GM21526 (cell line): Measurements from ENCODE around the gene NDUFAF3.

Experiments
- ATAC-seq: cut with Tn5 transposase; IDR thresholded peaks from one replicate; pipeline ENCODE4 v1.9.1; 2021; ENCODE audit warnings: moderate library complexity; ENCODE audit not compliant: unreplicated experiment, low FRiP score

The NDUFAF3 gene, protein sequence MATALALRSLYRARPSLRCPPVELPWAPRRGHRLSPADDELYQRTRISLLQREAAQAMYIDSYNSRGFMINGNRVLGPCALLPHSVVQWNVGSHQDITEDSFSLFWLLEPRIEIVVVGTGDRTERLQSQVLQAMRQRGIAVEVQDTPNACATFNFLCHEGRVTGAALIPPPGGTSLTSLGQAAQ

DNA sequence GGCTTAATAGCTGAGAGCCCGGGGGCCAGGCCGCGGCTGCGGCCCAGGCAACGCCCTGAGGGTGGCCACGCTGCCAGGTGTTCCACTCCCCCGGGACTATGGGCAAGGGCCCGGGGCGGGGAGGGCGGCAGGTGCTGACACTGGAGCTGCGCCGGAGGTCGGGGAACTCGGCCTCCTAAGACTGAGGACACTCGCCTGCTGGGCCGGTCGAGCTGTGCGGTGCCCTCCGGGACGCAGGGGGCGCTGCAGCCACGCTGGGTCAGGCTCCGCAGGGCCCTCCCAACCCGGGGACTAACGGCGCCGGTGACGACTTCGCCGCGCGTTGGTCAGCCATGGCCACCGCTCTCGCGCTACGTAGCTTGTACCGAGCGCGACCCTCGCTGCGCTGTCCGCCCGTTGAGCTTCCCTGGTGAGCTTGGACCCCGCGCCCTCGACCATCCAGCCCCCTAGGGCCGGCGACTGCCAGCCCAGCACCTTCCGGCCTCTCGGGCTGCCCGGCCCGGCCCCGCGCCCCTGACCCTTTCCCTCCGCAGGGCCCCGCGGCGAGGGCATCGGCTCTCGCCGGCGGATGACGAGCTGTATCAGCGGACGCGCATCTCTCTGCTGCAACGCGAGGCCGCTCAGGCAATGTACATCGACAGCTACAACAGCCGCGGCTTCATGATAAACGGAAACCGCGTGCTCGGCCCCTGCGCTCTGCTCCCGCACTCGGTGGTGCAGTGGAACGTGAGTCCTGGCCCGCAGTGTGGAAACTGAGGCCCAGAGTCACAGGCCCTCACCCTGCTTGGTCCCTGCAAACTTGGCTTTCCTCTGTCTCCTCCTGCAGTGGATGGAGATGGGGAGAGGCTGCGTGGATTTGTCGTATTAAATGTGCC is at the start of gene NDUFAF3:
Gene NDUFAF3 (plus strand): TSS at position 309 of the 875 bp plus-strand sequence. CDS start 24 bp downstream, at position 333.
- peak; percentile 46 for ATAC-seq

DNA sequence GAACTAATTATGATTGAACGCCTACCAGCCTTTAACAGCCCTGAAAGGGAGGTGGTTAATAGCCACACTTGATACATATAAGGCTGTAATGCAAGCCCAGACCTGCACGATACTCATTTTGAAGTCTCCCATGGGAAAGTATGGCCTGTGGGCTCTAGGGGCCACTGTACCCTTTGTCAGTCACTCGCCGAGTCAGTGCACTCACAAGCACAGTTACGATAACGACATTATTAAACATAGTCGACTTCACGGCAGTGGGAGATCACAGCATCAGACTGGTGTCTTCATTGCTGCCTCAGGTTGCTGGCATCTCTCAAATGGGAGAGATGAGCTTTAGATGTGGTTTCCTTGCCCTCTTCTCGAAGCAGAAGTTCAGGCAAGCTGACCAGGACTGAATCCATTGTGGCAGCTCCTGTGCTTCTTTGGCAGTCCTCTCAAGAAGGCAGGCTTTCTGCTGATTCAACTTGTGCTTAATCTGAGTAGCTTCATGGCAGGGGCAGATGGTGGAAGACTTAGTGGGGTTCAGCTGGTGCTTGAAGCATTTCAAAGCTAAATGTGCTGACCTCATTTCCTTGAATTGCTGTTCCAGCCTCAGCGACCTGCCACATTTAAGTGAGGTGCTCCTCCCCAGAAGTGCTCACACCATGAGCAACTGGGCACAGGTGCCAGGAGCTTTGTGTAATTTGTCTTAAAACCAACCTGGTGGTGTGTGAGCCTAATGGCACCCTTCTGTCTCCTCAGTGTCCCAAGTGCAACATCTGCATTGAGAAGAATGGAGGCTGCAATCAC is 47.7 kb upstream of the NDUFAF3 start:
- no peak for ATAC-seq

DNA sequence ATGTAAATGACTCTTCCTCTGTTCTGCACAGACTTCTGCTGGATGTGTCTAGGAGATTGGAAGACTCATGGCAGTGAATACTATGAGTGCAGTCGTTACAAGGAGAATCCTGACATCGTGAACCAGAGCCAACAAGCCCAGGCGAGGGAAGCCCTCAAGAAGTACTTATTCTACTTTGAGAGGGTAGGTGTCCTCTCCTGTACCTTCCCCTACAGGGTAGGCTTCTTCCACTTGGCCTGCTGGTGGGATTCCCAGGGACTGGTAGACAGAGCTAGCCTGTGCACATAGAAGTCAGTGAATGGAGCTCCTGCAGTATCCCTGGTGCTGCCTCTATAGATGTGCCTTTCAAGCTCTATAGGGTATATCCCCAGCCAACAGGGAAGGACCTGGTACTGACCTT is 42.5 kb upstream of the NDUFAF3 start:
- ATAC-seq, result no peak

DNA sequence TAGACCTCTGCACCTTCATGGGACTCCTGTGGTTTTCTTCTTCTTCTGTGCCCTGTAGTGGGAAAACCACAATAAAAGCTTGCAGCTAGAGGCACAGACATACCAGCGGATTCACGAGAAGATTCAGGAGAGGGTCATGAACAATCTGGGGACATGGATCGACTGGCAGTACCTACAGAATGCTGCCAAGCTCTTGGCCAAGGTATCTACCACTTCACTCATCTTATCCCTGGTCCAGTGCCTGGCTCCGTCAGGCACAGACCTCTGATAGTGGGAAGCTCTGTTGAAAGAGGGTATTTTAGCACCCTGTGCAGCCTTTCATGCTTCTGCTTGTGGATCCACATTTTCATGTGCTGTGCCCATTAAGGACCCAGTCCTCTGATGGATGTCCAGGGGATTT is 41.6 kb upstream of the NDUFAF3 start:
- ATAC-seq, result no peak

DNA sequence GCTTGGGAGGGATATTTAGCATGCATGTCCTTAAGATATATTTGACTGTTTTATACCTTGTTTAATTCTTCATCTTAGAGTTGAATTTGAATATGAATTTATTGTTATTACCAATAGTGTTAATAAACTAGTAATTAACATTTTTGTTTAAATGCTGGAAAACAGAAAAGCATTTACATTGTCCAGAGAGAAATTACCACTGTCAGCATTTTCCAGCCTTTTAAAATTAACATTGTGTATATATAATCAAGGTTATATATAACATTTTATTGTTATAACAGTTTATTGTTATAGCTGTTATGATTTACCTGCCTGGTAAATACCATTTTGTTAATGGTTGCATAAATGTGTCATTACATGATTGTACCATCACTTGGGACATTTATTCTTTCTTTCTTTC is 39.9 kb upstream of the NDUFAF3 start:
- no peak for ATAC-seq

DNA sequence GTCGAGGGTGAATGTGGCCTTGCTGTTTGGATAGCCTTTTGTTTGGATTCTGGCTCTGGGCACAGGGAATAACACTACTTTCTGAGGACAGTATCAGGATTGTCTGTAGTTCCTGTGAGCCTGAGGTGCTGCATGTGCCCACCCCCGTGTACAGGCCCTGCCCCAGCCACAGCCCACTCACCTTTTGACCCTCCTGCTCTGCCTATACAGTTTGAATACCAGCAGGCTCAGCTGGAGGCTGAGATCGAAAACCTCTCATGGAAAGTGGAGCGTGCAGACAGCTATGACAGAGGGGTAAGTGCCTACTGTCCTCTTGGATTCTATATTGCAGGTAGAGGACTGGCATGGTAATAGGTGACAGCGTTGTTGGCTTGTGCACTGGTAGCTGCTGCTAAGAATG is 39.2 kb upstream of the NDUFAF3 start:
- ATAC-seq, result no peak

DNA sequence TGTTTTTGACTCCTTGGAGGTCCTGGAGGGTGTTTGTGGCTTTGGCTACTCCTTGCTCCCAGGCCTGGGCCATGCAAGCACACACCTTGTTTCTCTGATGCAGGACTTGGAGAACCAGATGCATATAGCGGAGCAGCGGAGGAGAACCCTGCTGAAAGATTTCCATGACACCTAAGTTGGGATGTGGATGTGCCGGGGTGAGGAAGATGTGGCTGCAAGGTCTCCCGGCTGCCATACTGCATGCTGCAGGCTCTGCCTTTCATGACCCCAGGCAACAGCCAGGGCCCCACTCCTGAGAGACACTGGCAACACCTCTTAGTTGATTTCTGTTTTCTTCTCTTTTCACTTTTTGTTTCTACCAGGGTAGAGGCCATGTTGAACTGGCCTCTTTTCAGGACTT is 38.8 kb upstream of the NDUFAF3 start:
- no peak for ATAC-seq

DNA sequence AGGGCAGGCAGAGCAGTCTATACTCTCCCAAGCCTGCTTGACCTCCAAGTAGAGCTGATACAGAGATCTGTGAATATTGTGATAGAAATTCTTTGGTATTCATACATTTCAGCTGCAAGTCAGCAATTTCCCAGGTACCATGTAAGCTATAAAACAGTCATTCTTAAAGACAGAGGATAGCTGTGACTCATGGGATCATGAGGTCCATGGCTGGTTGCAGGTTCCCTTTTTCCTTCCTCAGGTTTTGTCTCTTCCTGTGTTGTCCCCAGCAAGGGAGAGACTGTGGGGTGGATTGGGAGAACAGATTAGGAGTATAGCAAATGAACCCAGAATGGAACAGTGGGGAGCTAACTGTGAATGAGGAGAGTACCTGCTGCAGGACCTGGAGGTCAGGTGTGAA is 37.3 kb upstream of the NDUFAF3 start:
- no peak for ATAC-seq

DNA sequence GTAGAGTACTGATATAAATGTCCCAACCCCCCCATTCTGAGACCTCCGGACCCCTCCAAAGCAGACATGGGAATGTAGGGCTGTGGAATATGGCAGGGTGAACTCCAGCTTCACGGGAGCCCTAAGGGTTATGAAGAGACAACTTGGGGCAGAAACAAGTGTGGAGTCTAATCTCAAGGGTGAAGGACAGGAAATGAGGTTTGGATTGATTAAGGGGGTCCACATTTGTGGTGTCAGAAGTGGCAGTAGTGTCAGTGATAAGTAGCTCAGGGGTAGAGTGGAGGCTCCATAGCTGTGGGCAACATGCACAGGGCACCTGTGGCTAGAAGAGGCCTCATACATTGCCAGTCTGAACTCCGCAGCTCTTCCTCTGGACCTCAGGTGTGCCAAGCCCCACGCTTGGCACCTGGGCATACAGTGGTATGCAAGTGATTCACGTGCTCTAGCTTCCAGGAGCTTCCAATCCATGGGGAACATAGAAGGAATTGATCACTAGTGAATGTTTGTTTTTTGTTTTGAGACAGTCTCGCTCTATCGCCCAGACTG is 36.0 kb upstream of the NDUFAF3 start:
- no peak for ATAC-seq

DNA sequence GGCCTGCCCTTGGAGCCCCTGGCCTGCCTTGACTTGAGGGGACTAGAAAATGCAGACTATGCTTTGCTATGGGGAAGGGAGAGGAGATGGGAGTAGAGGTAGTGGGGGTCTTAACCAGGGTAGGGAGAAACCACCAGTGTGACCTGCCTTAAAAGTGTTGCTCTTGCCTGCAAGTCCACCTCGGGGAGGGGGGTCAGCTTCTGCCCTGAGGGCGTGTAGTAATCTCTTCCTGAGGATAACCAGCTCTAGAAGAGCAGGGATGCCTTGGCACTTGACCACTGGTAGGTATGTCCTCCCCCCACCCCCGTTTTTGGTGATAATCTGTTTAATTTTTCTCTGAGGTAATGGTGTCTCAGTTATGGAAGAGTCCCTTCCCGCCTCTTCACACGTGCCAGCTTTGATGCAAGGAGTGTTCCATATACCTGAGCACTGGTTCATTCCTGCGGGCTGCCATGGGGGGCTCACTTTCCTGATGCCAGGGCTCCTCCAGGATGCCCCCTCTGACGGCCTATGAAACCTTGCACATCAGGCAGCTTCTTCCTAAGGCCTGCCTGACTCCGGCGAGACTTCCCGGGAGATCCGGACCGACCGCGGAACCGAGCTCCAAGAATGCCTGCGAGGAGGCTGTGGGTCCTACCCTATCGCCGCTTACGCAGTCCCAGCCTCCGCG is 32.7 kb upstream of the NDUFAF3 start:
- ATAC-seq, result no peak

DNA sequence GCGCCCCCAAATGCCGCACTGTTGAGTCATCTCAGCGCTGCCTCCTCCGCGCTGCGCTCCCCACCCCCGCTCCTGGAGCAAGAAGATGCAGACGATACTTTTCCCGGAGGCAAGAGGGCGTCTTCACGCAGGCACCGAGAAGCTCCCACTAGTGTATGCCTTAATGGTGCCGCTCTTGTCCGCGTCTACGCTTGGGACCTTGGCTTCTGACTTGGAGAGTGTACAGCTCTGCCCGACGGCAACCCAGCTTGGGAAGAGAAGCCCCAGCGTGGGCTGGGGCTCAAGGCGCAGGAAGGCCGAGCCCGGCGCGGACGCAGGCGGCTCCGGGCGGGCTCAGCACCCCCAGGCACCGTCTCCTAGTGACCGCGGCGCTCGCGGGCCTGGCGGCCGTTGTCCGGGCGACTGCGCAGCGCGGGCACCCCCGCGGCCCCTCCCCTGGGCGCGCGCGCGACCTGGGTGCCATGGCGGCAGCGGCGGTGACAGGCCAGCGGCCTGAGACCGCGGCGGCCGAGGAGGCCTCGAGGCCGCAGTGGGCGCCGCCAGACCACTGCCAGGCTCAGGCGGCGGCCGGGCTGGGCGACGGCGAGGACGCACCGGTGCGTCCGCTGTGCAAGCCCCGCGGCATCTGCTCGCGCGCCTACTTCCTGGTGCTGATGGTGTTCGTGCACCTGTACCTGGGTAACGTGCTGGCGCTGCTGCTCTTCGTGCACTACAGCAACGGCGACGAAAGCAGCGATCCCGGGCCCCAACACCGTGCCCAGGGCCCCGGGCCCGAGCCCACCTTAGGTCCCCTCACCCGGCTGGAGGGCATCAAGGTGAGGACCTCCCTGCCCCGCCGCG is 31.9 kb upstream of the NDUFAF3 start, which contains the start of gene P4HTM:
Gene P4HTM (plus strand): TSS at position 446 of the 840 bp plus-strand sequence. CDS start 16 bp downstream, at position 462.
- no peak for ATAC-seq

DNA sequence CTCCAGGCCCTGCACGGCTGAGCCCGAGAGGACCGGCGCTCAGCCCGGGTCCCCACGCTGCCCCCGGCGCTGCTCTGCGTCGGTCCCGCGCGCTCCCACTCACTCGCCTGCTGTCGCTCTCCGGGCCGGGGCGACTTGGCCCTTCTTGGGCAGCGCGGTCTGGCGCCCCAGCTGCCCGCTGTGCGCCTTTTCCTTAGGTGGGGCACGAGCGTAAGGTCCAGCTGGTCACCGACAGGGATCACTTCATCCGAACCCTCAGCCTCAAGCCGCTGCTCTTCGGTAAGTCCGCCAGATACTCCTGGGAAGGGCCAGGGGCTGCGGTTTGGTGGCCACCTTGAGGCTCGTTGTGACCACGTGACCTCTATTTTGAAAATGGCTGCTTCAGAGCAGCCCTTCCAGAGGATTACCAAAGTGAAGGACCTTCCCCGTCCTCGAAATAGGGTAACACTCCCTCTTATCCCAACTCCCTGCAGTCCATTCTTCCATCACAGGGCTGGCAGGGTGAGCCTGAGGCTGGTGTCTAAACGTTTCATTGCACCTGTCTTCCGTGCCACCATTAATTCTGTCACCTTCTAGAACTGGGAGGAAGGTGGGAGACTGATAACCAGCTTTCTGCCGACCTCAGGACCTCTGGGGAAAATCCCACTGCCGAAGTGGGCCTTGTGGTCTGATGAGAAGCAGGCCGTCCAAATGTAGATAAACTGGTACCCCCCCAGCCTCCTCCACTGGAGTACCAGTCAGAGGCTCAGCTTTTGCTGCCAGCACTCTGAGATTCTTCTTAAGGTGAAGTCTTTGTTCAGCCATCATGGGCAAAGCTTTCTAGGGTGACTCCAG is 31.1 kb upstream of the NDUFAF3 start:
- ATAC-seq, result no peak

DNA sequence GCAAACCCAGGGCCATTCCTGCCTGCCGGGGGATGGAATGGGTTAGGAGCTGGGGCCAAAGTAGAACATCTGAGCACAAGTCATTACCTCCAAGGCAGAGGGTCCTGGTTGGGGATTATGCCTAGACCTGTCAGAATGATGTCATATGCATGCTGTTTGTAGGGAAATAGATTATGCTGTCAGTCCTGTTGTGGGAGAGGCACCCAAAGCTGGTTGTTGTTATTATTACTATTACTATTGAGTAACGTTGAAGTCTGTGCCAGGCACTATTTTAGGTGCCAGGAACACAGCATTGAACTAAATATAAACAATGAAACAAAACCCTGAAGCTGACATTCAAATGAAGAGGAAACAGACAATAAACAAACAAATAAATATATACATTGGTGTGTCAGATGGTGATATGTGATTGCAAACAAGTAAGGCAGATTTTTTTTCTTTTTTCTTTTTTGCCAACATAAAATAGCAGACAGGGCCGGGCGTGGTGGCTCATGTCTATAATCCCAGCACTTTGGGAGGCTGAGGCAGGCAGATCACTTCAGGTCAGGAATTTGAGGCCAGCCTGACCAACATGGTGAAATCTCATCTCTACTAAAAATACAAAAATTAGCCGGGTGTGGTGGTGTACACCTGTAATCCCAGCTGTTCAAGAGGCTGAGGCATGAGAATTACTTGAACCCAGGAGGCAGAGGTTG is 29.9 kb upstream of the NDUFAF3 start:
- ATAC-seq, result no peak

DNA sequence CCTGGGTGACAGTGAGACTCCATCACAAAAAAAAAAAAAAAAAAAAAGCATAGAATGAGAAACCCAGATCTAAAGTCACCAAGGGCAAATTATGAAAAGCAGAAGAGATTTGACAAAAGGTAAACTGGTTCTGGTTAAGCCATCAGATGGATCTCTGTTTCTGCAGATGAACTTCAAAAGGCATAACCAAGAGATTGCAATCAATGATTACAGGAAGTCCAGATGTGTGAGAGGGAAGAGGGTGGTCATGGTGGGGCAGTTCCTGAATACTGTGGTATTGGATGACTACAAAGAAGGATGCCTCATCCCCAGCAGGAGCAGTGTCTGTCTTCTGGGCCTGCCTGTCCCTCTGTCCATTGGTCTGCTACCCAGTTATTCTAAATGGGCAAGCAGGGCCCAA is 28.1 kb upstream of the NDUFAF3 start:
- no peak for ATAC-seq

DNA sequence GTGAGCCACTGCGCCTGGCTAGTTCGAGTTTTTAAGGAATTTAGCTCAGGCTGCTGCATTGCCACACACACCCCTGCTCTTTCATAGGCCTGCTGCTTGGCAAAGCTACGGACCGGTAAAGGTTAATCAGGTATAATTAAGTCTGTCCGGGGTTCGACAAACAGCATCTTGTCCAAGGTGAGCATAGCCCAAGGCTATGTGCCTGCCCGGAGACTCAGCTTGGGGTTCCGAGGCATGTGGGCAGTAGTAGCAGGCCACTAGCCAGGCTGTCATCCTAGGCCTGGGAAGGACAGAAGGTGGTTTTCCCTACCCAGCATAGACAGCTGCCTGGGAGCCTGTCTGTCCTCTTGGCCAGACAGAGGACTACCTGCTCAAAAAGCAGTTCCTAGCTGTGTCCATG is 25.3 kb upstream of the NDUFAF3 start:
- ATAC-seq, result no peak

DNA sequence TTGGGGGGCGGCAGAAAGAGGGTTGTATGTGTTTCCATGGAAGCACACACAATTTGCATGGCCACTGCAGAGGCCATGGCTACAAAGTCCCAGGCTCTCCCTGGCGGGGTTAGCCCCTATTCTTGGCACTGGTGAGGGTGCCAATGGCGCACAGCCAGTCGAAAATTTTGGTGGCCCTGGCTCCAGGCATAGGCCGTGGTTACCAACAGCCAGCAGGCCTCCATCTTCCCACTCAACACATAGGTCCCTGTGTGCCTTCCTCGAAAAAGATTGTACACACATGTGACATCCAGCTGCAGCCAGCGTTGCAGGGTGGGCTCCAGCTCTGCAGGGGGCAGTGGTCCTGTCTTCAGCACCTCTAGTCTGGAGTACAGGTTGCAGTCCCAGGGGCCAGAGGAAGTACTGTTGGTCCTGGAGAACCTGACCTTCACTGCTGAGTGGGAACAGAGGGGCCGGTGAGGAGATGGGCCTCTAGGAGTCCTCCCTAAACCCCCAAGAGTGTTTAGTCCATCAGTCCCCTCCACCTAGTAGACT is 24.8 kb upstream of the NDUFAF3 start:
- ATAC-seq, result no peak

DNA sequence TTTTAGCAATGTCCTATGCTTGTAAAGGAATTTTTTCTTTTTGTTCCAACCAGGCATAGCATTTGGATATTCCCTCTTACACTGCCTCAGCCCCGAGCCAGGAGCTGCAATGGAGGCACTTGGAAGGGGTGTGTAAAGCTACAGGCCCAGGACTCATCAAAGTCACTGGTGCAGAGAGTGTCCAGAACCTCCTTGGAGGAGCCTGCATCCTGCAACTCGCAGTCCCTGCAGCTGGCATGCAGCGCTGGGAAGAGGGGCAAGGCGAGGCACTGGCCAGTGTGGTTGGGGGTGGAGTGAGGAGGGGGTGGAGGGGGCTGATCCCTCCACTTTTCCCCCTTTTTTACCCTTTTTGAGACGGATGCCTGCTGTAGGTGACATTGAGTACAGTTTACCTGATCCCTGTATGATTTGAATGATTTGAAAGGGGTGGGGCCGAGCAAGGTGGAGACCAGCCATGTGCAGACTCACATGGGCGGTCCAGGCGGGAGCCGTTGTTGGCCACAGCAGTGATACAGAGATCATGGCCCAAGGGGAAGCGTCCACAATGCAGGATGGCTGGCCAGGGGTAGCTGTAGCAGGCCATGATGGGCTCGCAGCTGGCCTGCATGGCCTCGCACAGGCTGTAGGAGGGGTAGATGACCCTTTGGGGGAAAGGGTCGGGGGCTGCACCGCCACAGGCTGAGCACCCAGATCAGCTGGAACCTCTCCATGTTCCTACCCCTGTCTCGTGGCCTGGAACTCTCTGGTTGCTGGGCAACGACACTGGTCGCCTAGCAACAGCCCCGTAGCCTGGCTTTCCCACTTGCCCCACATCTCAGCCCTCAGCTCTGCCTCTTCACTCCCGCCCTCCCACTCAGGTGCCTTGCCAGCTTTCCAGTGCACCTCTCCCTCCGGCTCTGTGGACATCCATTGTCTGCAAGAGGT is 23.9 kb upstream of the NDUFAF3 start:
- no peak for ATAC-seq
